Hypothalamus (tissue), 51 donors: ENCODE data around the gene NUPR2.
A peak's percentile ranks its signal among the peaks of the same experiment; 100 is the strongest.
"Not testable (repeated sequence)": the region's sequence is repeated elsewhere in the genome, so short reads cannot be mapped to it uniquely, and the experiment has no call there.

ENCODE experiments used
- DNase-seq, 51 donors: peaks; one replicate each; lab custom pipeline; 2025; lab: John Stamatoyannopoulos, UW

Gene NUPR2

GRCh38 chr7:56115852-56116538, at the start of gene NUPR2:
TSS of gene NUPR2 (minus strand) at chr7:56116417. CDS start at chr7:56116314, 103 bp downstream.
- peak in 2 of 51 donors; percentile 8 to 11 for DNase-seq

- DNase-seq, result no peak
These were observed 41.1 kb upstream of the NUPR2 start for GRCh38 chr7:56157238-56157790.

- not testable (repeated sequence) for DNase-seq
These were observed 14.8 kb upstream of the NUPR2 start for GRCh38 chr7:56131062-56131461.

GRCh38 chr7:56127241-56127975, 11.2 kb upstream of the NUPR2 start:
- DNase-seq, result no peak

- DNase-seq, result no peak
These were observed 9.6 kb upstream of the NUPR2 start for GRCh38 chr7:56125831-56126230.

- DNase-seq, result no peak
These were observed 8.8 kb upstream of the NUPR2 start for GRCh38 chr7:56124981-56125380.

- no peak for DNase-seq
These were observed 5.2 kb upstream of the NUPR2 start for GRCh38 chr7:56121440-56121839.

- DNase-seq, result not testable (repeated sequence)
These were observed 4.0 kb downstream of the NUPR2 start for GRCh38 chr7:56112244-56112643.

- no peak for DNase-seq
These were observed 5.6 kb downstream of the NUPR2 start for GRCh38 chr7:56110611-56111010.

GRCh38 chr7:56107954-56108258, 8.3 kb downstream of the NUPR2 start:
- no peak for DNase-seq

GRCh38 chr7:56106108-56107073, 9.8 kb downstream of the NUPR2 start, which contains the start of gene CHCHD2:
TSS of gene CHCHD2 (minus strand) at chr7:56106476. CDS start at chr7:56106413, 63 bp downstream.
- DNase-seq, result peak; percentile 59 to 98 (median 93)

- DNase-seq, result no peak
These were observed 10.7 kb downstream of the NUPR2 start for GRCh38 chr7:56105508-56105907.

GRCh38 chr7:56104138-56104537, 12.1 kb downstream of the NUPR2 start:
- not testable (repeated sequence) for DNase-seq

- DNase-seq, result no peak
These were observed 16.6 kb downstream of the NUPR2 start for GRCh38 chr7:56099653-56100052.

GRCh38 chr7:56098187-56099008, 17.8 kb downstream of the NUPR2 start:
- DNase-seq, result not testable (repeated sequence)

GRCh38 chr7:56097700-56098099, 18.5 kb downstream of the NUPR2 start:
- DNase-seq, result no peak

GRCh38 chr7:56092789-56093531, 23.3 kb downstream of the NUPR2 start, which contains the start of gene PHKG1:
TSS of gene PHKG1 (minus strand) at chr7:56092952. CDS start at chr7:56088941, 4,011 bp downstream.
- DNase-seq, result peak in 50 of 51 donors; percentile 11 to 88 (median 70)

- not testable (repeated sequence) for DNase-seq
These were observed 23.8 kb downstream of the NUPR2 start for GRCh38 chr7:56092388-56092787.

GRCh38 chr7:56091591-56091990, 24.6 kb downstream of the NUPR2 start:
- peak in 43 of 51 donors; percentile 9 to 88 (median 60) for DNase-seq
